CD4-positive, CD25-positive, alpha-beta regulatory T cell (primary cell): ENCODE results near the gene TMCC3. TPM values are rescaled to one million over a fixed set of nuclear protein-coding genes. Genes with fewer than 3 reads are reported as not detected.
"Not testable (repeated sequence)": the region's sequence is repeated elsewhere in the genome, so short reads cannot be mapped to it uniquely, and the experiment has no call there.

Experiments used
- ATAC-seq, 2 donors: fragments of 150-1000 bp; cut with Tn5 transposase; one replicate each; pipeline ENCODE4 v1.10.0; 2021; ENCODE audit warnings: low read depth in 2 of 2, moderate number of reproducible peaks in 2 of 2, moderate library complexity in 1 of 2
- DNase-seq, 3 donors: peaks; one replicate each; pipeline versions ENCODE4 v3.0.0 to v3.0.0-alpha.2; 2012 to 2022; ENCODE audit warnings: mixed read lengths in 1 of 3
- H3K27ac ChIP-seq: one replicate; pipeline ENCODE4 v1.7.0; 2013; ENCODE audit warnings: mild to moderate bottlenecking, low read length; ENCODE audit not compliant: insufficient read depth, poor library complexity, severe bottlenecking
- H3K27me3 ChIP-seq: one replicate; pipeline ENCODE4 v1.7.0; 2013; ENCODE audit warnings: low read length; ENCODE audit not compliant: control insufficient read depth, insufficient read depth
- H3K36me3 ChIP-seq: one replicate; pipeline ENCODE4 v1.7.0; 2013; ENCODE audit warnings: mild to moderate bottlenecking, low read length, moderate library complexity; ENCODE audit not compliant: control insufficient read depth, insufficient read depth
- H3K4me1 ChIP-seq: 2 replicates; pipeline ENCODE4 v1.7.0; 2013; ENCODE audit warnings: mild to moderate bottlenecking, low read length; ENCODE audit not compliant: insufficient read depth, control insufficient read depth, poor library complexity, severe bottlenecking
- H3K4me3 ChIP-seq: one replicate; pipeline ENCODE4 v1.7.0; 2013; ENCODE audit warnings: low read depth, mild to moderate bottlenecking, low read length, moderate library complexity
- H3K9me3 ChIP-seq, 2 experiments: 1 replicate in 1 of 2; 2 replicates in 1 of 2; pipeline ENCODE4 v1.7.0; 2013; ENCODE audit warnings: low read length in 2 of 2, mild to moderate bottlenecking in 1 of 2, moderate library complexity in 1 of 2; ENCODE audit not compliant: control insufficient read depth in 2 of 2
- H3K27ac Mint-ChIP-seq, 3 donors: one replicate each; pipeline ENCODE4 v1.8.0; 2020 to 2022; ENCODE audit warnings: mild to moderate bottlenecking in 3 of 3, mixed read lengths in 3 of 3, moderate library complexity in 2 of 3
- H3K27me3 Mint-ChIP-seq: one replicate; pipeline ENCODE4 v1.8.0; 2022; ENCODE audit warnings: mild to moderate bottlenecking, mixed read lengths
- H3K36me3 Mint-ChIP-seq: one replicate; pipeline ENCODE4 v1.8.0; 2020; ENCODE audit warnings: mixed read lengths
- H3K4me1 Mint-ChIP-seq, 4 donors: one replicate each; pipeline ENCODE4 v1.8.0; 2020 to 2022; ENCODE audit warnings: mixed read lengths in 4 of 4, mild to moderate bottlenecking in 1 of 4
- H3K4me3 Mint-ChIP-seq, 4 donors: one replicate each; pipeline ENCODE4 v1.8.0; 2020 to 2022; ENCODE audit warnings: mild to moderate bottlenecking in 4 of 4, mixed read lengths in 4 of 4, moderate library complexity in 3 of 4
- H3K9me3 Mint-ChIP-seq, 7 donors: one replicate each; pipeline ENCODE4 v1.8.0; 2020 to 2022; ENCODE audit warnings: mixed read lengths in 7 of 7, mild to moderate bottlenecking in 3 of 7, moderate library complexity in 2 of 7
- polyA plus RNA-seq, 4 donors: library from polyadenylated mRNA; unstranded; fragments of 300-500 nt; fragmentation: Illumina TruSeq; gene quantifications; one replicate each; pipeline ENCODE4 v1.2.3, GENCODE V29; 2021
- total RNA-seq: library from RNA; stranded (reverse); gene quantifications from one replicate; pipeline ENCODE4 v1.2.3, GENCODE V29; 2022

Gene TMCC3
- total and polyA plus RNA-seq, 5 donors from 2014 or later, result 0.06 to 0.83 (median 0.32) TPM

DNA sequence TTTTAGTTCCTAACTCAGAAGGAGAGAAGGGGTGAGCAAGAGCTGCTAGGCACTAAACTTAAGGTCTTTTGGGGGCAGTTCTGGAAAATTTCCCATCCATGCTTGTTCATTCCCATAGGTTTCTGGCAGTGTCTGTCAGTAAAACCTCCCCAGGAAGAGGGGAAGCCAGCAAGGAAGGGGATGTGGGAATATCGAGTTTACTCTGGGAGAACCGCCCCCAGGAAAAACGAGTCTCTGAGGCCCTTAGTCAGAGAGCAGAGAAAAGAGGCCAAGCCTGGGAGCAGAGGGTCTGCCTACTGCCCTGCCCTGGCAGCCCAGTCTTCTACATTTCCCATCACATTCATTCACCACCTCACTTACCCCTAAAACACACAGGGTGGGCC is 55.9 kb downstream of the TMCC3 start:
- no peaks in the 10 kb centered on the region for H3K4me1 Mint-ChIP-seq
- ATAC-seq, result no peak

DNA sequence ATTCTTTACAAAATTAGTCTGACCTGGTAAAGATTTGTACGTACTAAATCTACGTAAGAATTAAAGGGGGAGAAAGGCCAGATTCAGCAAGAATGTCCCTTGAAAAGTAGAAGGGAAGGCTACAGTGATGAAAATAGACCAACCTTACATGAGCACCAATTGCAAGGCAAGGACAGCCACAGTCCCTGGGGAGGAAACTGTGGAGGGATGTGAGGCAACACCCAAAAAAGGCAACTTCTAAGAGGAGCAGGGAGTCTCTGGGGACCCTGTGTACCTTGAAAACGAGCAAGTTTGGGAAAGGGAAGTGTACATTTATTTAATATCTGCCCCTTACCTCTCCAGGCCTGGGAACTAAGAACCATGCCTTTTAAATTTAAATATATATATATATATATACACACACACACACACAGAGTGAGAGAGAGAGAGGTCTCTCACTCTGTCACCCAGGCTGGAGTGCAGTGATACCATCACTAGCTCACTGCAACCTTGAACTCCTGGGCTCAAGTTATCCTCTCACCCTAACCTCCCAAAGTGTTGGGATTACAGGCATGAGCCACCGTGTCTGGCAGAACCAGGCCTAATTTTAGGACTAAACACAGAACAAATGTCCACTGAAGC is 56.4 kb downstream of the TMCC3 start:
- Mint-ChIP-seq H3K27me3 (peaks cover 4% of the 10 kb centered on the region), H3K27ac (no peak overlapping the region), H3K36me3 (no peaks in the 10 kb centered on the region), H3K4me3 (no peak overlapping the region), H3K9me3 (no peaks in the 10 kb centered on the region), H3K4me1 (no peaks in the 10 kb centered on the region)
- DNase-seq (no peak), ATAC-seq (no peak)
- Histone ChIP-seq H3K4me1 (no peaks in the 10 kb centered on the region), H3K36me3 (no peaks in the 10 kb centered on the region), H3K27ac (no peak overlapping the region), H3K9me3 (no peaks in the 10 kb centered on the region), H3K4me3 (no peak overlapping the region), H3K27me3 (peaks cover 6% of the 10 kb centered on the region)

More for the DNA sequence above, 55.9 kb downstream of the TMCC3 start:
- Histone ChIP-seq H3K27ac (no peak overlapping the region), H3K9me3 (no peaks in the 10 kb centered on the region), H3K27me3 (peaks cover 6% of the 10 kb centered on the region), H3K36me3 (no peaks in the 10 kb centered on the region), H3K4me3 (no peak overlapping the region), H3K4me1 (no peaks in the 10 kb centered on the region)
- peaks cover 4% of the 10 kb centered on the region for H3K27me3 Mint-ChIP-seq
- H3K27ac Mint-ChIP-seq, result no peak overlapping the region
- no peak overlapping the region for H3K4me3 Mint-ChIP-seq
- no peaks in the 10 kb centered on the region for H3K36me3 Mint-ChIP-seq
- no peaks in the 10 kb centered on the region for H3K9me3 Mint-ChIP-seq
- no peak for DNase-seq

DNA sequence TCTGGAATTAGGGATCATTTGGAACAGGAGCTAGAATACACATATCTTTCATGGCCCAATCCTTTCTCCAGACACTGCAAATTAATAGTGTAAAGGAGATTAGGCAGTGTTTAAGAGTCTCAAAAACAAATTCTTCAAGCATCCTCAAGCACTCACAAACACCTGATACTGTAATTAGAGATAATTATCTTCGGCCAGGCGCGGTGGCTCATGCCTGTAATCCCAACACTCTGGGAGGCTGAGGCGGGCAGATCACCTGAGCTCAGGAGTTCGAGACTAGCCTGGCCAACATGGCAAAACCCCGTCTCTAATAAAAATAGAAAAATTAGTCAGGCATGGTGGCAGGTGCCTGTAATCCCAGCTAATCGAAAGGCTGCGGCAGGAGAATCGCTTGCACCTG is 57.6 kb downstream of the TMCC3 start:
- H3K27me3 ChIP-seq, H3K4me3 ChIP-seq, H3K36me3 Mint-ChIP-seq, H3K36me3 ChIP-seq, H3K27ac Mint-ChIP-seq, DNase-seq, ATAC-seq, H3K9me3 Mint-ChIP-seq, H3K27ac ChIP-seq, H3K4me1 ChIP-seq, H3K4me1 Mint-ChIP-seq, H3K27me3 Mint-ChIP-seq, H3K9me3 ChIP-seq, H3K4me3 Mint-ChIP-seq: not testable (repeated sequence)

DNA sequence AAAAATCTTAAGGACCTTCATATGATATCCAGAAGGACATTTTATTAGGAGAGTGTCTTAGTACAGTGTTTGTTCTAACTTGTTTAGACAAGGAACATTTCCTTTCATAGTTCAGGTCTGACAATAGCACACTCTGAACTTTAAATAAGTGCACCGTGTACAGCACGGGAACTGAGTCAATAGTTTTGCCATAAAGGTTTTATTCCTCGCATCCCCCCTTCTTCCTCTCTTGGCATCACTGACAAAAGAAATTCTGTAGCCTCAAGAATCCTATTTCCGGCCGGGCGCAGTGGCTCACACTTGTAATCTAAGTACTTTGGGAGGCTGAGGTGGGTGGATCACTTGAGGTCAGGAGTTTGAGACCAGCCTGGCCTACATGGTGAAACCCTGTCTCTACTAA is 58.3 kb downstream of the TMCC3 start:
- Mint-ChIP-seq H3K4me1 (no peaks in the 10 kb centered on the region), H3K27me3 (peaks cover 8% of the 10 kb centered on the region), H3K4me3 (no peak overlapping the region), H3K36me3 (no peaks in the 10 kb centered on the region), H3K27ac (no peak overlapping the region), H3K9me3 (no peaks in the 10 kb centered on the region)
- ATAC-seq (no peak), DNase-seq (no peak)
- no peaks in the 10 kb centered on the region for H3K4me1 ChIP-seq
- no peaks in the 10 kb centered on the region for H3K9me3 ChIP-seq
- H3K36me3 ChIP-seq, result no peaks in the 10 kb centered on the region
- H3K27ac ChIP-seq, result no peak overlapping the region
- H3K4me3 ChIP-seq, result no peak overlapping the region
- peaks cover 3% of the 10 kb centered on the region for H3K27me3 ChIP-seq

DNA sequence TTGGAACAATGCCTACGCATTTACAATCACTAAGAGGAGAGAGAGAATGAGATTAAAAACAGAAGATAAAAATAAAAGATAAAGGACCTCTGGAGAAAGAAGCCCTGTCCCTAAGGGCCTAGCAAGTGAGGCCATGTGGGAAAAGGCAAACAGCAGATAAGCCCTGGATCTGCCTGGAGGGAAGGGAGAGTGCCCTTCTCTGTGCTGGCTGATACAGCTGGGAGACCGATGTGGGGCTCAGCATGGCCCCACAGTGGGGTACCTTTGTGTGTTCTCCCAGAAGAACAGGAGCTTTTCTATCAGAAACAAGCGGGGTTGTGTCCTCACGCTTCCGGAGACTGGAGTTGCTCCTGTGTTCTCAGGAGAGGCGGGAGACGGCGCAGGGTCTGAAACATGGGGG is 59.9 kb downstream of the TMCC3 start:
- DNase-seq, result no peak
- H3K27ac Mint-ChIP-seq, result no peak overlapping the region
- peaks cover 0 to 3% (median 0%) of the 10 kb centered on the region in 4 donors for H3K4me1 Mint-ChIP-seq
- ATAC-seq, result no peak
- no peak overlapping the region for H3K4me3 ChIP-seq
- H3K27me3 Mint-ChIP-seq, result peaks cover 9% of the 10 kb centered on the region
- H3K36me3 ChIP-seq, result no peaks in the 10 kb centered on the region
- H3K9me3 Mint-ChIP-seq, result no peaks in the 10 kb centered on the region
- H3K27me3 ChIP-seq, result no peaks in the 10 kb centered on the region
- H3K9me3 ChIP-seq, result no peaks in the 10 kb centered on the region
- no peaks in the 10 kb centered on the region for H3K36me3 Mint-ChIP-seq
- H3K27ac ChIP-seq, result no peak overlapping the region
- H3K4me3 Mint-ChIP-seq, result no peak overlapping the region
- H3K4me1 ChIP-seq, result no peaks in the 10 kb centered on the region

DNA sequence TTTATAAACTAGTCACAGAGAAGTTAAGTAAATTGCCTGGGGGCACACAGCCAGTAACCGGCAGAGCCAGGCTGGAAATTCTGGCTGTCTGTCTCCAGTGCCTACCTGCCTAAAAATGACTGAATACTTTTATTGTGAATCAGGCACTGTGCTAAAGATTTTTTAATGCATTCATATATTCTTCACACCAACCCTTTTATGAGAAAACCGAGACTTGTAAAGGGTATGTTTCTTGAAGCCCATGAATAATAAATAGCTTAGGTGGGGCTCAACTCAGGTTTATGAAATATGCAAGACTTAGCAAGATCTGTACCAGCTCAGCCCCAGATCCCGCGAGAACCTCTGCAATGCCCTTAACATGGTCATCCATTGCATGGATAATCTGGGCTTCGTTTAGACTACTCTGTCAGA is 60.8 kb downstream of the TMCC3 start:
- H3K9me3 ChIP-seq, result no peaks in the 10 kb centered on the region
- H3K4me3 ChIP-seq, result no peak overlapping the region
- H3K4me1 ChIP-seq, result no peaks in the 10 kb centered on the region
- no peaks in the 10 kb centered on the region for H3K27me3 ChIP-seq
- H3K27ac ChIP-seq, result no peak overlapping the region
- no peak for ATAC-seq
- H3K27me3 Mint-ChIP-seq, result peaks cover 9% of the 10 kb centered on the region
- no peak for DNase-seq
- H3K36me3 Mint-ChIP-seq, result no peaks in the 10 kb centered on the region
- no peak overlapping the region for H3K4me3 Mint-ChIP-seq
- peaks cover 0 to 3% (median 0%) of the 10 kb centered on the region in 4 donors for H3K4me1 Mint-ChIP-seq
- no peaks in the 10 kb centered on the region for H3K9me3 Mint-ChIP-seq
- no peaks in the 10 kb centered on the region for H3K36me3 ChIP-seq
- no peak overlapping the region for H3K27ac Mint-ChIP-seq

DNA sequence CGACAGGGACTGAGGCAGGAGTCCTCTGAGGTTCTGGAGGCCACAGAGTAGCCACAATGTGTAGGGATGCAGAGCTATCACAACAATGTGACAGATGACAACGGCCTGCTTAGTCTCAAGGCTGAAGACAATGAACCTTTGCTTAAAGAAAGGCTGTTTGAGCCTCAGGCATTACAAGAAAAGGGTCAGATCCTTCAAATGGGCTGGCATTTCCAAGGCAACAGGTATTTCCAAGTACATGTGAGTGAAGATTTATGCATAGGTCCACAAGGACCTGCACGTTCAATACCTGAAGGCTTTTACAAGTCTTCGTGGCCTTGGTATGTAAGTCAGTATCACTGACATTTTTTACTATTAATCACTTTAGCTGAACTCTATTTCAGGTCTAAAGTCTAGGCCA is 62.0 kb downstream of the TMCC3 start:
- Mint-ChIP-seq H3K4me1 (peaks cover 0 to 3% (median 0%) of the 10 kb centered on the region in 4 donors), H3K36me3 (no peaks in the 10 kb centered on the region), H3K9me3 (no peaks in the 10 kb centered on the region), H3K27me3 (peaks cover 9% of the 10 kb centered on the region), H3K27ac (no peak overlapping the region), H3K4me3 (no peak overlapping the region)
- DNase-seq, result no peak
- Histone ChIP-seq H3K36me3 (no peaks in the 10 kb centered on the region), H3K27ac (no peak overlapping the region), H3K4me3 (no peak overlapping the region), H3K27me3 (no peaks in the 10 kb centered on the region), H3K9me3 (no peaks in the 10 kb centered on the region), H3K4me1 (no peaks in the 10 kb centered on the region)
- no peak for ATAC-seq
